ENCODE results near the gene B3GAT1.
"Not testable (repeated sequence)": the region's sequence is repeated elsewhere in the genome, so short reads cannot be mapped to it uniquely, and the experiment has no call there.

The B3GAT1 gene

GRCh38 chr11:134412203-134413042 lies at the start of gene B3GAT1:
B3GAT1 (minus strand) TSS chr11:134412242; CDS start chr11:134387659, 24,583 bp downstream.
- DNase-seq, result no peak

GRCh38 chr11:134461621-134462020 lies 49.6 kb upstream of the B3GAT1 start:
- DNase-seq, result no peak

GRCh38 chr11:134460881-134461280 lies 48.8 kb upstream of the B3GAT1 start:
- no peak for DNase-seq

GRCh38 chr11:134460062-134460561 lies 48.1 kb upstream of the B3GAT1 start:
- no peak for DNase-seq

- no peak for DNase-seq
Measured at GRCh38 chr11:134459246-134460061, 47.4 kb upstream of the B3GAT1 start.

GRCh38 chr11:134457411-134458007 lies 45.5 kb upstream of the B3GAT1 start:
- DNase-seq, result not testable (repeated sequence)

- DNase-seq, result no peak
Measured at GRCh38 chr11:134455516-134455915, 43.5 kb upstream of the B3GAT1 start.

GRCh38 chr11:134454146-134454690 lies 42.2 kb upstream of the B3GAT1 start:
- no peak for DNase-seq

- no peak for DNase-seq
Measured at GRCh38 chr11:134453441-134453840, 41.4 kb upstream of the B3GAT1 start.

GRCh38 chr11:134452838-134453155 lies 40.8 kb upstream of the B3GAT1 start:
- DNase-seq, result no peak

- DNase-seq, result no peak
Measured at GRCh38 chr11:134452026-134452837, 40.2 kb upstream of the B3GAT1 start.

- no peak for DNase-seq
Measured at GRCh38 chr11:134450186-134450585, 38.1 kb upstream of the B3GAT1 start.

- no peak for DNase-seq
Measured at GRCh38 chr11:134449713-134450112, 37.7 kb upstream of the B3GAT1 start.

GRCh38 chr11:134449051-134449450 lies 37.0 kb upstream of the B3GAT1 start:
- no peak for DNase-seq

- DNase-seq, result no peak
Measured at GRCh38 chr11:134447696-134448095, 35.7 kb upstream of the B3GAT1 start.

GRCh38 chr11:134445601-134446325 lies 33.7 kb upstream of the B3GAT1 start:
- DNase-seq, result no peak

GRCh38 chr11:134444160-134445108 lies 32.4 kb upstream of the B3GAT1 start:
- peak; percentile 4 for DNase-seq

- DNase-seq, result no peak
Measured at GRCh38 chr11:134443246-134443645, 31.2 kb upstream of the B3GAT1 start.

- no peak for DNase-seq
Measured at GRCh38 chr11:134442246-134442645, 30.2 kb upstream of the B3GAT1 start.

GRCh38 chr11:134441706-134442105 lies 29.7 kb upstream of the B3GAT1 start:
- DNase-seq, result no peak
